ENCODE data around the gene ANKRD35.
"Not testable (repeated sequence)": the region's sequence is repeated elsewhere in the genome, so short reads cannot be mapped to it uniquely, and the experiment has no call there.

The ANKRD35 gene

DNA sequence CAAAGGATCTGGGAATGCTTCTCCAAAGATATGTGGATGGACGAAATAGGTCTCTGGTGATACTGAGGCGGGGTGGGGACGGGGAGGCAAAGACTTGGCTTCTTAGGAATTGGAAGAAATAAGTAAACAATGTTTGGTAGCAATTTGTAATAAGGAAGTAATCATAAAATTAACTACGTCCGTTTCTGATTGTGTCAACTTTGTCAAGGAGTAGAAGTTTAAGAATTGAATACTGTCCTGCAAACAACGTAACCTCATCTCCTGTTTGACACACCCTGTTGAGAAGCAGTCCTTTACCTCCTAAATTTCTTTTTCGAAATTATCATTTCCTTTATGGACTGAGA lies 61.2 kb downstream of the ANKRD35 start:
- no peak for DNase-seq (ENCODE audit: low read depth)

DNA sequence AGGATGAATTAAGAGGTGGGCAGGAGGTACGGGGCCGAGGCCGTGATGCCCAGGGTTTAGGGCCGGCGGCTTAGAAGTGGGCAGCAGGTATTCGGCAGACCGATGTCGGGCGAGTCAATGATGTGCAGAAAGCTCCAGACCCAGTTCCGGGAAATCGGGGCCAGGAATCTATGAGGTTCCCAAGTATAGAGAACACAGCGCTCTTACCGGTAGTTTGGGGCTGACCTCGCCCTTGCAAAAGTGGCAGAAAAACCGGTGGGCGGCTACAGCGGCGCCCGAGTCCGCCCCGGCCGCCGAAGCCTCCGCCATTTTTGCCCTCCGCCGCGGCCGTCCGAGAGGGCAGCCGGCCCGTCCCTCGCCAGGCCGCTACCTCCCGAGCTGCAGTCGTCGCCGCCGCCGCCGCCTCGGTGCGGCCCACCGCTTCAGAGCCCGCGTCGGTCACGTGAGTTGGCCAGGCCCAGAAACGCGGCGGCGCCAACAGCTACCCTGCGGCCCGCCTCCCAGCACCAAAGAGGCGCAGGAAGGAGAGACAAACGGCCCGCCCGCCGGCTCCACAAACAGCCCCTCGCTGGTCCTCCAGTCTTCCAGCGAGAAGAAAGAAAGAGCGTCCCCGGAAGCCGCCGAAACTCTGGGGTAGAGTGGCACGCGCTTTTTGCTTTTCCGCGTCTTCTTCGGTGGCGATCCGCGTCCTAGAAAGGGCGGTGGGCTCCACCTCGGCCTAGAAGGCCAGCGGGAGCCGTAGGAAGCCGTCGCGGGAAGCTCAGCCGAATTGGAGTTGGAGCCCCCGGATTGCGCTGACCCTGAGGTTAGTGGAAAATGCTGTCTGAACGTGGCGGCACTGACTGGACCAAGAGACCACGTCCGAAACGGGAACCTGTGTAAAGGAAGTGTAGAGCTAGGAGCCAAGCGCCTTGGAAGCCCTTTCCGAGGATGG lies 61.8 kb downstream of the ANKRD35 start, which contains the start of the genes POLR3C and RNF115:
TSS of gene POLR3C (plus strand) at position 636 of the 934 bp plus-strand sequence. CDS start 1,577 bp downstream, outside the sequence.
TSS of gene RNF115 (minus strand) at position 531 of the 934 bp plus-strand sequence. CDS start at position 309, 222 bp downstream.
- peak; percentile 93 for DNase-seq (ENCODE audit: low read depth)
- TF ChIP-seq, protein P1, sequence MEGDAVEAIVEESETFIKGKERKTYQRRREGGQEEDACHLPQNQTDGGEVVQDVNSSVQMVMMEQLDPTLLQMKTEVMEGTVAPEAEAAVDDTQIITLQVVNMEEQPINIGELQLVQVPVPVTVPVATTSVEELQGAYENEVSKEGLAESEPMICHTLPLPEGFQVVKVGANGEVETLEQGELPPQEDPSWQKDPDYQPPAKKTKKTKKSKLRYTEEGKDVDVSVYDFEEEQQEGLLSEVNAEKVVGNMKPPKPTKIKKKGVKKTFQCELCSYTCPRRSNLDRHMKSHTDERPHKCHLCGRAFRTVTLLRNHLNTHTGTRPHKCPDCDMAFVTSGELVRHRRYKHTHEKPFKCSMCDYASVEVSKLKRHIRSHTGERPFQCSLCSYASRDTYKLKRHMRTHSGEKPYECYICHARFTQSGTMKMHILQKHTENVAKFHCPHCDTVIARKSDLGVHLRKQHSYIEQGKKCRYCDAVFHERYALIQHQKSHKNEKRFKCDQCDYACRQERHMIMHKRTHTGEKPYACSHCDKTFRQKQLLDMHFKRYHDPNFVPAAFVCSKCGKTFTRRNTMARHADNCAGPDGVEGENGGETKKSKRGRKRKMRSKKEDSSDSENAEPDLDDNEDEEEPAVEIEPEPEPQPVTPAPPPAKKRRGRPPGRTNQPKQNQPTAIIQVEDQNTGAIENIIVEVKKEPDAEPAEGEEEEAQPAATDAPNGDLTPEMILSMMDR (IDR thresholded peaks at IDR 0.05; ENCODE audit: low read length, missing control alignments) = no peak
- peak within 1 kb of the TSS; percentile 71 for H3K4me3 ChIP-seq (replicated peaks; ENCODE audit: low read depth, low read length)

More for the DNA sequence above, 61.2 kb downstream of the ANKRD35 start:
- TF ChIP-seq, protein P1 (IDR thresholded peaks at IDR 0.05; ENCODE audit: low read length, missing control alignments) = no peak
- H3K4me3 ChIP-seq (replicated peaks; ENCODE audit: low read depth, low read length) = peak overlapping the region; percentile 71

DNA sequence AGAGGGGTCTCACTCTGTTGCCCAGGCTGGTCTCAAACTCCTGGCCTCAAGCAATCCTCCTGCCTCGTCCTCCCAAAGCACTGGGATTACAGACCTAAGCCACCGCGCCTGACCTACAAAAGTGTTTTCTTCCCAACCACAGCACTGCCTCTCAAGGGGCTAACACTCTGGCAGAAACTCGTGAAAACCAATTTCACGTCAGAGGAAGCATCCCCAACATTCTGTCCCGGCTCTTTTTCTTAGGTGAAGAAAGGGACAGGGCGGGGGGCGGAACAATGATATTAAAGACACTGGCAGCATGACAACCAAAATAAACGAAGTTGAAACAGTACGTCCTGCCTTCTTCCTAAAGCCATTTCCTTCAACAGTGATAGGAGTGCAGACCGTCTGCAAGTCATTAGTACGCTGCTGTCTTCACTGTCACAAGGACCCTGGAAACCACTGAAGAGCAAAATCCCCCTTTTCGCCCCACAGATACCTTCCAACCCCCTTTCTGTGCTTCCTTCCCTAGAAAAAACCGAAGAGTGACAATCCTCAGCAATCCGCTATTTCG lies 62.8 kb downstream of the ANKRD35 start:
- not testable (repeated sequence) for DNase-seq (ENCODE audit: low read depth)
- peak overlapping the region; percentile 36 for H3K4me3 ChIP-seq (replicated peaks; ENCODE audit: low read depth, low read length)

DNA sequence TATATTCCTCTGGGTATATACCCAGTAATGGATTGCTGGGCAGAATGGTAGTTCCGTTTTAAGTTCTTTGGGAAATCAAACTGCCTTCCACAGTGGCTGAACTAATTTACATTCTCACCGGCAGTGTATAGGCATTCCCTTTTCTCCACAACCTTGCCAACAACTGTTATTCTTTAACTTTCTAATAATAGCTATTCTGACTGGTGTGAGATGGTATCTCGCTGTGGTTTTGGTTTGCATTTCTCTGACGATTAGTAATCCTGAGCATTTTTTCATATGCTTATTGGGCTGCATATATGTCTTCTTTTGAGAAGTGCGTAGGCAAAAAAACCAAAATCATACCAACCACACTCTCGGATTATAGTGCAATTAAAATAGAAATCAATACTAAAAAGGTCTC lies 67.6 kb downstream of the ANKRD35 start:
- DNase-seq (ENCODE audit: low read depth) = peak; percentile 47

More for the DNA sequence above, 67.6 kb downstream of the ANKRD35 start:
- H3K4me3 ChIP-seq (replicated peaks; ENCODE audit: low read depth, low read length) = not testable (repeated sequence)
